IMR-90 (cell line): ENCODE data around the gene ST6GALNAC3. TPM values are rescaled to one million over a fixed set of nuclear protein-coding genes. Genes with fewer than 3 reads are reported as not detected.

Experiments used
- ATAC-seq: fragments of 200-7000 bp; cut with Tn5 transposase; 2 replicates; pipeline ENCODE4 v1.9.1; 2020; ENCODE audit warnings: low read depth, mild to moderate bottlenecking, moderate library complexity
- BruUV-seq: library from RNA; stranded (reverse); fragments of 400-500 nt; replicated peaks from 2 replicates; lab custom pipeline; 2021; lab: Mats Ljungman, UMichigan
- CTCF ChIA-PET: fragments of 300-600 bp; formaldehyde crosslinking; extraction: SDS; loops from one replicate; lab custom pipeline; 2021; ENCODE audit warnings: antibody characterized with exemption; lab: Yijun Ruan, JAX
- POLR2A ChIA-PET: fragments of 300-600 bp; sonication (Branson Sonifier 250); formaldehyde crosslinking; loops from one replicate; lab custom pipeline; 2022; ENCODE audit warnings: antibody characterized with exemption; ENCODE audit not compliant: unreplicated experiment; lab: Charles Lee
- DNase-seq: peaks from one replicate; pipeline ENCODE4 v3.0.0; 2013
- H2AFZ ChIP-seq: replicated peaks from 2 replicates; pipeline ENCODE3; 2013; ENCODE audit warnings: low read length, mild to moderate bottlenecking; ENCODE audit not compliant: poor library complexity
- H2AK5ac ChIP-seq: 2 replicates; pipeline ENCODE4 v1.6.1; 2013; ENCODE audit warnings: low read depth, low read length, inconsistent platforms
- H2AK9ac ChIP-seq: replicated peaks from 2 replicates; pipeline ENCODE3; 2013; ENCODE audit warnings: mild to moderate bottlenecking, low read depth, low read length, moderate library complexity; ENCODE audit not compliant: poor library complexity
- H2BK120ac ChIP-seq: 2 replicates; pipeline ENCODE4 v1.6.1; 2013; ENCODE audit warnings: low read depth, low read length, inconsistent platforms
- H2BK15ac ChIP-seq: 3 replicates; pipeline ENCODE4 v1.6.1; 2013; ENCODE audit warnings: low read depth, low read length, inconsistent platforms
- H2BK20ac ChIP-seq: 2 replicates; pipeline ENCODE4 v1.6.1; 2013; ENCODE audit warnings: low read depth, mild to moderate bottlenecking, inconsistent platforms, low read length, moderate library complexity
- H2BK5ac ChIP-seq: 2 replicates; pipeline ENCODE4 v1.6.1; 2013; ENCODE audit warnings: mild to moderate bottlenecking, low read depth, low read length, inconsistent platforms; ENCODE audit not compliant: poor library complexity, severe bottlenecking
- H3K14ac ChIP-seq: replicated peaks from 2 replicates; pipeline ENCODE4 v1.6.1; 2013; ENCODE audit warnings: low read depth, low read length, inconsistent platforms
- H3K18ac ChIP-seq: 2 replicates; pipeline ENCODE4 v1.6.1; 2013; ENCODE audit warnings: low read depth, low read length, control low read depth
- H3K23ac ChIP-seq: 2 replicates; pipeline ENCODE4 v1.6.1; 2013; ENCODE audit warnings: low read depth, low read length, inconsistent platforms
- H3K27ac ChIP-seq: 2 replicates; pipeline ENCODE4 v1.5.1; 2013; ENCODE audit warnings: mild to moderate bottlenecking, control low read depth, low read length; ENCODE audit not compliant: insufficient read depth
- H3K27me3 ChIP-seq: 2 replicates; pipeline ENCODE4 v1.6.1; 2013; ENCODE audit warnings: low read length; ENCODE audit not compliant: control insufficient read depth, insufficient read depth
- H3K36me3 ChIP-seq: 2 replicates; pipeline ENCODE4 v1.6.1; 2013; ENCODE audit warnings: low read length, mixed read lengths; ENCODE audit not compliant: control insufficient read depth, insufficient read depth
- H3K4ac ChIP-seq: 2 replicates; pipeline ENCODE4 v1.6.1; 2013; ENCODE audit warnings: low read depth, low read length, inconsistent platforms
- H3K4me1 ChIP-seq: 2 replicates; pipeline ENCODE4 v1.6.1; 2013; ENCODE audit warnings: low read length, mixed read lengths; ENCODE audit not compliant: control insufficient read depth, insufficient read depth
- H3K4me2 ChIP-seq: 2 replicates; pipeline ENCODE4 v1.6.1; 2013; ENCODE audit warnings: low read depth, mild to moderate bottlenecking, control low read depth, low read length, moderate library complexity
- H3K4me3 ChIP-seq: 2 replicates; pipeline ENCODE4 v1.5.1; 2013; ENCODE audit warnings: low read depth, mild to moderate bottlenecking, control low read depth, low read length, moderate library complexity; ENCODE audit not compliant: insufficient read depth
- H3K56ac ChIP-seq: 2 replicates; pipeline ENCODE4 v1.6.1; 2013; ENCODE audit warnings: low read length, inconsistent platforms; ENCODE audit not compliant: insufficient read depth; ENCODE audit errors: extremely low read depth
- H3K79me1 ChIP-seq, 2 experiments: 2 replicates each; pipeline ENCODE4 v1.6.1; 2013; ENCODE audit warnings: low read length in 2 of 2, inconsistent platforms in 1 of 2, low read depth in 1 of 2
- H3K9ac ChIP-seq: 2 replicates; pipeline ENCODE4 v1.6.1; 2013; ENCODE audit warnings: low read depth, low read length, control low read depth
- H3K9me1 ChIP-seq: 2 replicates; pipeline ENCODE4 v1.6.1; 2013; ENCODE audit warnings: low read length, inconsistent platforms; ENCODE audit not compliant: insufficient read depth
- H3K9me3 ChIP-seq: 2 replicates; pipeline ENCODE4 v1.6.1; 2013; ENCODE audit warnings: low read length; ENCODE audit not compliant: control insufficient read depth, insufficient read depth
- H4K20me1 ChIP-seq: 2 replicates; pipeline ENCODE4 v1.6.1; 2013; ENCODE audit warnings: low read length, inconsistent platforms; ENCODE audit not compliant: insufficient read depth
- H4K5ac ChIP-seq: 2 replicates; pipeline ENCODE4 v1.6.1; 2013; ENCODE audit warnings: mild to moderate bottlenecking, low read depth, low read length, control low read depth
- H4K8ac ChIP-seq, 2 experiments: 2 replicates each; pipeline ENCODE4 v1.6.1; 2013; ENCODE audit warnings: low read depth in 2 of 2, low read length in 2 of 2, control low read depth in 1 of 2, inconsistent platforms in 1 of 2
- H4K91ac ChIP-seq: 2 replicates; pipeline ENCODE4 v1.6.1; 2013; ENCODE audit warnings: low read depth, low read length, inconsistent platforms; ENCODE audit not compliant: insufficient read depth
- CEBPB ChIP-seq: IDR thresholded peaks from 2 replicates; pipeline ENCODE4 v1.6.1; 2012; ENCODE audit warnings: low read depth, low read length, improper control_type of control experiment
- CHD1 ChIP-seq: IDR thresholded peaks from 2 replicates; pipeline ENCODE4 v1.6.1; 2012; ENCODE audit warnings: low read depth, low read length, improper control_type of control experiment
- FOS ChIP-seq: fragments of 150-350 bp; IDR thresholded peaks from 2 replicates; pipeline ENCODE4 v1.6.1; 2016; ENCODE audit warnings: low read depth, low read length
- MAFK ChIP-seq: IDR thresholded peaks from 2 replicates; pipeline ENCODE4 v1.6.1; 2012; ENCODE audit warnings: low read depth, low read length, improper control_type of control experiment
- MAZ ChIP-seq: IDR thresholded peaks from 2 replicates; pipeline ENCODE4 v1.6.1; 2012; ENCODE audit warnings: low read depth, mild to moderate bottlenecking, low read length, improper control_type of control experiment, moderate library complexity, borderline replicate concordance
- MXI1 ChIP-seq: IDR thresholded peaks from 2 replicates; pipeline ENCODE4 v1.6.1; 2012; ENCODE audit warnings: low read depth, mild to moderate bottlenecking, low read length, moderate library complexity, borderline replicate concordance
- NFE2L2 ChIP-seq: fragments of 150-350 bp; IDR thresholded peaks from 2 replicates; pipeline ENCODE4 v1.6.1; 2016; ENCODE audit warnings: low read depth, mild to moderate bottlenecking, low read length
- POLR2A ChIP-seq: IDR thresholded peaks from 2 replicates; pipeline ENCODE4 v1.6.1; 2012; ENCODE audit warnings: mild to moderate bottlenecking, low read depth, low read length
- RCOR1 ChIP-seq: IDR thresholded peaks from 2 replicates; pipeline ENCODE4 v1.6.1; 2012; ENCODE audit warnings: mild to moderate bottlenecking, low read length, improper control_type of control experiment; ENCODE audit not compliant: insufficient replicate concordance
- RFX5 ChIP-seq: IDR thresholded peaks from 2 replicates; pipeline ENCODE4 v1.8.0; 2012; ENCODE audit warnings: low read depth, mild to moderate bottlenecking, low read length, moderate library complexity
- SMC3 ChIP-seq: fragments of 150-350 bp; IDR thresholded peaks from 2 replicates; pipeline ENCODE4 v1.6.1; 2016; ENCODE audit warnings: low read depth, mild to moderate bottlenecking, antibody characterized with exemption, low read length, moderate library complexity
- WGBS, 2 experiments: methylation state at CpG; one replicate each; pipeline versions ENCODE4 v1.1.5 to v1.1.7; 2013; ENCODE audit warnings: missing lambda C conversion rate in 2 of 2; ENCODE audit not compliant: insufficient read length in 1 of 2; ENCODE audit errors: extremely low coverage in 2 of 2; 5-methylcytosine and 5-hydroxymethylcytosine counted together
- dilution Hi-C: fragments of 300-500 bp; cut with HindIII; formaldehyde crosslinking; loops from one replicate; pipeline ENCODE4 v1.14.3; 2018; ENCODE audit warnings: low sequenced_read_pairs; ENCODE audit not compliant: unreplicated experiment
- in situ Hi-C: fragments of 300-500 bp; cut with MboI; formaldehyde crosslinking; loops from 3 replicates; pipeline ENCODE4 v1.14.3; 2019; ENCODE audit warnings: low sequenced_read_pairs, inconsistent platforms, mixed read lengths
- intact Hi-C: fragments of 100-400 bp; cut with micrococcal nuclease; formaldehyde crosslinking; loops from 2 replicates; pipeline ENCODE4 v1.10.0; 2022
- polyA plus RNA-seq, 3 experiments: library from polyadenylated mRNA; depleted of rRNA; stranded (reverse); fragments of >200 nt; gene quantifications; 2 replicates each; pipeline ENCODE4 v1.2.3, GENCODE V29; 2012; ENCODE audit warnings: low replicate concordance in 1 of 3
- total RNA-seq: library from RNA; depleted of rRNA; stranded (reverse); fragments of >200 nt; gene quantifications from 2 replicates; pipeline ENCODE4 v1.2.3, GENCODE V29; 2012
- TF ChIP-seq, protein P1 (sequence below): conservative IDR thresholded peaks from 2 replicates; pipeline ENCODE4 v1.5.1; 2012; ENCODE audit warnings: mild to moderate bottlenecking, low read depth, low read length, improper control_type of control experiment
- TF ChIP-seq, protein P2 (sequence below): fragments of 150-350 bp; IDR thresholded peaks from 2 replicates; pipeline ENCODE4 v1.6.1; 2017; ENCODE audit warnings: mild to moderate bottlenecking, antibody characterized with exemption, low read length, low read depth
- TF ChIP-seq, protein P3 (sequence below): fragments of 150-350 bp; IDR thresholded peaks from 2 replicates; pipeline ENCODE4 v1.6.1; 2016; ENCODE audit warnings: low read depth, mild to moderate bottlenecking, low read length, moderate library complexity, borderline replicate concordance

Gene ST6GALNAC3
- total and polyA plus RNA-seq, 2 of the 4 experiments (the other 2 are of a cell fraction), result 0.65 to 1.3 TPM

DNA sequence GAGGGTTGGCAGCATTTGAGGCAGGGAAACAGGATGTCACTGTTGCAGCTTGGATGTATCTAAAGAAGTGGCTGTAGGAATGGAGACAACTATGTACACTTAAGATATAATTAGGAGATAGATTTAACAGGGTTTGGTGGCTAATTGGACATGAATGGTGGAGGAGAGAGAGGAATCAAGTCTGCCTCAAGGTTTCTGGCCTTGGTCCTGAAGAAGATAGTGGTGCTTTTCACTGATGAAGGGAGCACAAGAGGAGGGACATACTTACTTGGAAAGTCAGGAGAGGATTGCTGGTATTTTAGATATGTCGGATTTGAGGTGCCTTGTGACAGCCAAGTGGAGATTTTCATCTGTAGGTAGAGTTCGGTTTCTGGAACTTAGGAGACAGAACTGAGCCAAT lies 123.9 kb downstream of the ST6GALNAC3 start:
- Histone ChIP-seq H3K79me1 (no peaks in the 10 kb centered on the region), H2BK5ac (no peak overlapping the region), H3K4me1 (no peaks in the 10 kb centered on the region), H3K36me3 (no peaks in the 10 kb centered on the region), H3K4ac (no peak overlapping the region), H2AK9ac (no peak overlapping the region), H3K27ac (no peak overlapping the region), H3K9me1 (no peaks in the 10 kb centered on the region), H4K8ac (no peak overlapping the region), H3K4me2 (no peak overlapping the region), H2AK5ac (no peak overlapping the region), H2BK15ac (no peak overlapping the region), H3K56ac (no peak overlapping the region), H3K27me3 (no peaks in the 10 kb centered on the region), H3K9ac (no peak overlapping the region), H3K23ac (no peak overlapping the region), H3K9me3 (no peaks in the 10 kb centered on the region), H2AFZ (no peak overlapping the region), H2BK20ac (no peak overlapping the region), H3K4me3 (no peak overlapping the region), H4K5ac (no peak overlapping the region), H4K91ac (no peak overlapping the region), H3K14ac (no peak overlapping the region), H3K18ac (no peak overlapping the region), H2BK120ac (no peak overlapping the region), H4K20me1 (no peaks in the 10 kb centered on the region)
- 67% methylated on average over 1 of the region's 2 CpGs; no CpG with 5 or more reads in 1 of the 2 experiments for WGBS, 2 experiments
- ChIA-PET CTCF (no interaction called here), POLR2A (no interaction called here)
- ATAC-seq, result no peak
- TF ChIP-seq, protein P1, sequence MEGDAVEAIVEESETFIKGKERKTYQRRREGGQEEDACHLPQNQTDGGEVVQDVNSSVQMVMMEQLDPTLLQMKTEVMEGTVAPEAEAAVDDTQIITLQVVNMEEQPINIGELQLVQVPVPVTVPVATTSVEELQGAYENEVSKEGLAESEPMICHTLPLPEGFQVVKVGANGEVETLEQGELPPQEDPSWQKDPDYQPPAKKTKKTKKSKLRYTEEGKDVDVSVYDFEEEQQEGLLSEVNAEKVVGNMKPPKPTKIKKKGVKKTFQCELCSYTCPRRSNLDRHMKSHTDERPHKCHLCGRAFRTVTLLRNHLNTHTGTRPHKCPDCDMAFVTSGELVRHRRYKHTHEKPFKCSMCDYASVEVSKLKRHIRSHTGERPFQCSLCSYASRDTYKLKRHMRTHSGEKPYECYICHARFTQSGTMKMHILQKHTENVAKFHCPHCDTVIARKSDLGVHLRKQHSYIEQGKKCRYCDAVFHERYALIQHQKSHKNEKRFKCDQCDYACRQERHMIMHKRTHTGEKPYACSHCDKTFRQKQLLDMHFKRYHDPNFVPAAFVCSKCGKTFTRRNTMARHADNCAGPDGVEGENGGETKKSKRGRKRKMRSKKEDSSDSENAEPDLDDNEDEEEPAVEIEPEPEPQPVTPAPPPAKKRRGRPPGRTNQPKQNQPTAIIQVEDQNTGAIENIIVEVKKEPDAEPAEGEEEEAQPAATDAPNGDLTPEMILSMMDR, result no peak
- TF ChIP-seq, protein P2, sequence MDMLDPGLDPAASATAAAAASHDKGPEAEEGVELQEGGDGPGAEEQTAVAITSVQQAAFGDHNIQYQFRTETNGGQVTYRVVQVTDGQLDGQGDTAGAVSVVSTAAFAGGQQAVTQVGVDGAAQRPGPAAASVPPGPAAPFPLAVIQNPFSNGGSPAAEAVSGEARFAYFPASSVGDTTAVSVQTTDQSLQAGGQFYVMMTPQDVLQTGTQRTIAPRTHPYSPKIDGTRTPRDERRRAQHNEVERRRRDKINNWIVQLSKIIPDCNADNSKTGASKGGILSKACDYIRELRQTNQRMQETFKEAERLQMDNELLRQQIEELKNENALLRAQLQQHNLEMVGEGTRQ, result no peak
- TF ChIP-seq CHD1, result no peak
- TF ChIP-seq, protein P3, sequence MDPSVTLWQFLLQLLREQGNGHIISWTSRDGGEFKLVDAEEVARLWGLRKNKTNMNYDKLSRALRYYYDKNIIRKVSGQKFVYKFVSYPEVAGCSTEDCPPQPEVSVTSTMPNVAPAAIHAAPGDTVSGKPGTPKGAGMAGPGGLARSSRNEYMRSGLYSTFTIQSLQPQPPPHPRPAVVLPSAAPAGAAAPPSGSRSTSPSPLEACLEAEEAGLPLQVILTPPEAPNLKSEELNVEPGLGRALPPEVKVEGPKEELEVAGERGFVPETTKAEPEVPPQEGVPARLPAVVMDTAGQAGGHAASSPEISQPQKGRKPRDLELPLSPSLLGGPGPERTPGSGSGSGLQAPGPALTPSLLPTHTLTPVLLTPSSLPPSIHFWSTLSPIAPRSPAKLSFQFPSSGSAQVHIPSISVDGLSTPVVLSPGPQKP, result no peak
- no peak for TF ChIP-seq SMC3
- no peak for TF ChIP-seq RFX5
- TF ChIP-seq POLR2A, result no peak
- no peak for TF ChIP-seq MXI1
- TF ChIP-seq NFE2L2, result no peak
- TF ChIP-seq CEBPB, result no peak
- no peak for TF ChIP-seq RCOR1
- no peak for TF ChIP-seq MAZ
- no peak for TF ChIP-seq MAFK
- no peak for TF ChIP-seq FOS
- in situ Hi-C loops, result no loop called here
- no TSS peak for BruUV-seq
- dilution Hi-C loops, result no loop called here
- DNase-seq, result no peak
- intact Hi-C loops, result no loop called here
